HEK293T (cell line): Measurements from ENCODE around the gene TADA1.

Source experiments
- CTCF ChIA-PET: fragments of 350-600 bp; formaldehyde crosslinking; extraction: SDS; loops from one replicate; lab custom pipeline; 2021; ENCODE audit warnings: antibody characterized with exemption, inconsistent platforms; lab: Yijun Ruan, JAX
- POLR2A ChIA-PET: fragments of 350-600 bp; formaldehyde crosslinking; extraction: SDS; loops from one replicate; lab custom pipeline; 2020; ENCODE audit warnings: antibody characterized with exemption, inconsistent platforms; lab: Yijun Ruan, JAX
- DNase-seq: peaks from one replicate; pipeline ENCODE4 v3.0.0; 2012; ENCODE audit warnings: mixed read lengths; ENCODE audit errors: extremely low spot score
- ARNT ChIP-seq: fragments of 450-650 bp; IDR thresholded peaks from 2 replicates; pipeline ENCODE4 v1.6.1; 2017; ENCODE audit warnings: mild to moderate bottlenecking
- BHLHE40 ChIP-seq: fragments of 450-650 bp; IDR thresholded peaks from 2 replicates; pipeline ENCODE4 v1.6.1; 2016; ENCODE audit warnings: mild to moderate bottlenecking, moderate library complexity, borderline replicate concordance
- CTBP1 ChIP-seq: fragments of 450-650 bp; IDR thresholded peaks from 2 replicates; pipeline ENCODE4 v1.6.1; 2016; ENCODE audit warnings: borderline replicate concordance
- ELF4 ChIP-seq: fragments of 450-650 bp; IDR thresholded peaks from 2 replicates; pipeline ENCODE4 v1.6.1; 2017; ENCODE audit warnings: antibody characterized with exemption
- FOXA1 ChIP-seq: fragments of 450-650 bp; IDR thresholded peaks from 2 replicates; pipeline ENCODE4 v1.6.1; 2016; ENCODE audit warnings: mild to moderate bottlenecking
- FOXK2 ChIP-seq: fragments of 450-650 bp; IDR thresholded peaks from 2 replicates; pipeline ENCODE4 v1.6.1; 2016; ENCODE audit warnings: mild to moderate bottlenecking
- FOXM1 ChIP-seq: fragments of 450-650 bp; IDR thresholded peaks from 2 replicates; pipeline ENCODE4 v1.6.1; 2017; ENCODE audit warnings: mild to moderate bottlenecking, borderline replicate concordance
- HDGF ChIP-seq: fragments of 450-650 bp; IDR thresholded peaks from 2 replicates; pipeline ENCODE4 v1.6.1; 2017; ENCODE audit warnings: antibody characterized with exemption, borderline replicate concordance
- L3MBTL2 ChIP-seq: fragments of 450-650 bp; conservative IDR thresholded peaks from 2 replicates; pipeline ENCODE4 v1.6.1; 2016; ENCODE audit warnings: mild to moderate bottlenecking
- LEF1 ChIP-seq: fragments of 450-650 bp; IDR thresholded peaks from 2 replicates; pipeline ENCODE4 v1.6.1; 2017; ENCODE audit warnings: mild to moderate bottlenecking, borderline replicate concordance
- NFRKB ChIP-seq: fragments of 450-650 bp; IDR thresholded peaks from 2 replicates; pipeline ENCODE4 v1.6.1; 2016; ENCODE audit warnings: mild to moderate bottlenecking, moderate library complexity
- SP1 ChIP-seq: fragments of 450-650 bp; IDR thresholded peaks from 2 replicates; pipeline ENCODE4 v1.6.1; 2017
- SUZ12 ChIP-seq: fragments of 450-650 bp; IDR thresholded peaks from 2 replicates; pipeline ENCODE4 v1.6.1; 2016; ENCODE audit warnings: mild to moderate bottlenecking
- TARDBP ChIP-seq: fragments of 450-650 bp; IDR thresholded peaks from 2 replicates; pipeline ENCODE4 v1.6.1; 2016
- ZNF384 ChIP-seq: fragments of 450-650 bp; IDR thresholded peaks from 2 replicates; pipeline ENCODE4 v1.6.1; 2016
- TF ChIP-seq, protein P1 (sequence below): fragments of 450-650 bp; IDR thresholded peaks from 2 replicates; pipeline ENCODE4 v1.6.1; 2016

TADA1 gene

DNA sequence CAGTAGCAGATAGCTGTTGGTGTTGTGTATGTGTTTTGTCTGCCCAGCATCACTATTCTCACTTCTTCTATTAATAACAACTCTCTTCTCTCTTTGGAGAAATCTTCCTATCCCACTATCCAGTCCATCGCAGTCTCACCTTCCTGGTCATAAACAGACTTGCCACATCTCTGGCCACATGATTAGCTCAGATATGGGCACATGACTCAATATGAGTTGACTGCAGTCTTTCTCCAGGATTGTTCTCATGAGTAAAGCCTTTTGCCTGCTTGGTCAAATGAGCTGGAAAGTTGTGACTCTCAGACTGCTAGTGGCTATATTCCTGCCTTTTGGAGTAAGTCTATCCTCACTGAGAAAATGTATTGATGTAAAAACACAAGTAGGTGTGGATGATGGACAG is 32.9 kb upstream of the TADA1 start:
- DNase-seq = no peak
- CTCF ChIA-PET = interaction anchor here (0.9 to 9.6 kb wide), 2 partner anchors 8 to 151 kb away, joined by 3 to 163 read pairs; no protein-coding TSS in a partner anchor
- TF ChIP-seq HDGF (no peak), ELF4 (no peak), SP1 (no peak), ZNF384 (no peak), BHLHE40 (no peak)
- TF ChIP-seq, protein P1, sequence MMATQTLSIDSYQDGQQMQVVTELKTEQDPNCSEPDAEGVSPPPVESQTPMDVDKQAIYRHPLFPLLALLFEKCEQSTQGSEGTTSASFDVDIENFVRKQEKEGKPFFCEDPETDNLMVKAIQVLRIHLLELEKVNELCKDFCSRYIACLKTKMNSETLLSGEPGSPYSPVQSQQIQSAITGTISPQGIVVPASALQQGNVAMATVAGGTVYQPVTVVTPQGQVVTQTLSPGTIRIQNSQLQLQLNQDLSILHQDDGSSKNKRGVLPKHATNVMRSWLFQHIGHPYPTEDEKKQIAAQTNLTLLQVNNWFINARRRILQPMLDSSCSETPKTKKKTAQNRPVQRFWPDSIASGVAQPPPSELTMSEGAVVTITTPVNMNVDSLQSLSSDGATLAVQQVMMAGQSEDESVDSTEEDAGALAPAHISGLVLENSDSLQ = no peak
- POLR2A ChIA-PET = interaction anchor here (0.6 to 1.0 kb wide), 2 partner anchors 33 to 66 kb away, joined by 3 to 4 read pairs; partner anchors contain the start of genes ILDR2 and TADA1

GRCh38 chr1:166907763-166908162 is 31.7 kb upstream of the TADA1 start:
- TF ChIP-seq FOXM1 (no peak), HDGF (no peak), NFRKB (no peak), BHLHE40 (no peak), L3MBTL2 (no peak), ZNF384 (no peak), FOXK2 (no peak)
- TF ChIP-seq, protein P1 = no peak
- ChIA-PET CTCF (interaction anchor here (9.6 kb wide), 1 partner anchor 152 kb away, joined by 163 read pairs; no protein-coding TSS in a partner anchor), POLR2A (no interaction called here)
- DNase-seq = no peak

DNA sequence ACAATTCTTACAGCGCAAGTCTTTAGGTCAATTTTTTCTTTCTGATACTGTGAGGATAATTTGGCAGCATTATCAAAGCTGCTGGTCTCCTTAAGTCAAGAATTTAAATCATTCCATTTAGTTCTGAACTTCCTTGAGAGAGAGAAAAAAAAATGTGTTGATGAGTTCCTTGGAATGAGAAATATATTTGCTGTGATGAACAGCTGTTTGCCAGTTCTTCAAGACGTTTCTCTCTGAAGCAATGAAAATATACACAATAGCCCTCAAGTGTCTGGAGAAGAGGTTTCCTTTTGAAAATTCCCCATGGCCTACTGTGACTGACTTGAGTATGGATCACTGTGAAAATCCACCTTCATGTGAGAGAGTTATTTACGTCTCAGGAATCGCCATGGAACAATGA is 31.0 kb upstream of the TADA1 start:
- ChIA-PET CTCF (interaction anchor here (9.6 kb wide), 1 partner anchor 153 kb away, joined by 163 read pairs; no protein-coding TSS in a partner anchor), POLR2A (no interaction called here)
- no peak for DNase-seq
- TF ChIP-seq FOXK2 (no peak), L3MBTL2 (no peak), TARDBP (no peak), HDGF (no peak), SUZ12 (no peak), BHLHE40 (no peak), FOXM1 (no peak), CTBP1 (no peak), NFRKB (no peak), ZNF384 (no peak)

GRCh38 chr1:166906647-166907046 is 30.6 kb upstream of the TADA1 start:
- no peak for TF ChIP-seq L3MBTL2
- TF ChIP-seq SUZ12 = no peak
- TF ChIP-seq FOXK2 = no peak
- TF ChIP-seq, protein P1 = no peak
- TF ChIP-seq ELF4 = no peak
- no peak for TF ChIP-seq FOXM1
- no peak for TF ChIP-seq TARDBP
- no peak for TF ChIP-seq CTBP1
- TF ChIP-seq NFRKB = no peak
- ChIA-PET CTCF (interaction anchor here (9.6 kb wide), 1 partner anchor 153 kb away, joined by 163 read pairs; no protein-coding TSS in a partner anchor), POLR2A (no interaction called here)
- no peak for DNase-seq

GRCh38 chr1:166905900-166906299 is 29.8 kb upstream of the TADA1 start:
- ChIA-PET POLR2A (no interaction called here), CTCF (interaction anchor here (9.6 kb wide), 1 partner anchor 154 kb away, joined by 163 read pairs; no protein-coding TSS in a partner anchor)
- DNase-seq = no peak
- TF ChIP-seq ELF4 = no peak
- no peak for TF ChIP-seq BHLHE40
- TF ChIP-seq FOXA1 = no peak
- TF ChIP-seq NFRKB = no peak
- no peak for TF ChIP-seq TARDBP
- TF ChIP-seq SP1 = no peak
- no peak for TF ChIP-seq ZNF384
- no peak for TF ChIP-seq L3MBTL2
- no peak for TF ChIP-seq FOXM1

DNA sequence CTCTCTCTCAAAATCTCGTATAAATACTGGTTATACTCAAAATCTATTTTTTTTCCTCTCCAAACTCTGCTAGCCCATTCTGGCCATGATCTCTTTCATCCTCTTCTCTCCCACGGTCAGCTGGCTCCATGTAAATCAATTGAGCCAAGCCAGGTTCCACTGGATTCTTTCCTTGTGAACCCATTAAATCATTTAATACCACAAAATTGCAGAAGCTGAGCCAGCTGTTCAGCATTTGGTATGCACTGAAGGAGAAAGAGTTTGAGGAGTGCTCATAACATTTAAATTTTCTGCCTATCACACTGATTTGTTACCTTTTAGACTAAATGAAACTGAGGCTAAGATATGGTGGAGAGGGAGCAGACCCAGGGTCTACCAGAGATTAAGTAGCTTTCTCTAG is 29.1 kb upstream of the TADA1 start:
- POLR2A ChIA-PET = no interaction called here
- CTCF ChIA-PET = interaction anchor here (9.6 kb wide), 1 partner anchor 155 kb away, joined by 163 read pairs; no protein-coding TSS in a partner anchor
- TF ChIP-seq ARNT (no peak), SP1 (no peak), HDGF (no peak), CTBP1 (no peak), FOXA1 (no peak), L3MBTL2 (no peak), LEF1 (no peak), SUZ12 (no peak), ELF4 (no peak)
- TF ChIP-seq, protein P1 = no peak
- DNase-seq = no peak
